Hepatocyte (in vitro differentiated cells): ENCODE results near the gene LHX3. TPM values are rescaled to one million over a fixed set of nuclear protein-coding genes. Genes with fewer than 3 reads are reported as not detected.
"Not testable (repeated sequence)": the region's sequence is repeated elsewhere in the genome, so short reads cannot be mapped to it uniquely, and the experiment has no call there.

Source experiments
- DNase-seq: peaks from one replicate; pipeline ENCODE4 v3.0.0-alpha.2; 2016; ENCODE audit warnings: low spot score
- H2AFZ ChIP-seq: fragments of 200-600 bp; sonication (generic); 2 replicates; pipeline ENCODE4 v1.6.0; 2016; ENCODE audit warnings: antibody characterized with exemption, mild to moderate bottlenecking
- H3K27ac ChIP-seq: fragments of 200-600 bp; sonication (generic); 2 replicates; pipeline ENCODE4 v1.5.1; 2016; ENCODE audit warnings: mild to moderate bottlenecking
- H3K27me3 ChIP-seq: fragments of 200-600 bp; sonication (generic); 2 replicates; pipeline ENCODE4 v1.6.1; 2016
- H3K36me3 ChIP-seq: fragments of 200-600 bp; sonication (generic); replicated peaks from 2 replicates; pipeline ENCODE4 v1.5.1; 2016; ENCODE audit warnings: low read depth; ENCODE audit not compliant: insufficient read depth
- H3K4me1 ChIP-seq: fragments of 200-600 bp; sonication (generic); 2 replicates; pipeline ENCODE4 v1.5.1; 2016; ENCODE audit warnings: mild to moderate bottlenecking, moderate library complexity; ENCODE audit not compliant: insufficient read depth
- H3K4me2 ChIP-seq: fragments of 200-600 bp; sonication (generic); 2 replicates; pipeline ENCODE4 v1.6.0; 2016
- H3K4me3 ChIP-seq: fragments of 200-600 bp; sonication (generic); 2 replicates; pipeline ENCODE4 v1.5.1; 2016; ENCODE audit warnings: mild to moderate bottlenecking
- H3K79me2 ChIP-seq: fragments of 200-600 bp; sonication (generic); 2 replicates; pipeline ENCODE4 v1.6.0; 2017; ENCODE audit warnings: mild to moderate bottlenecking
- H3K9me2 ChIP-seq: fragments of 200-600 bp; sonication (generic); replicated peaks from 2 replicates; pipeline ENCODE4 v1.6.0; 2017; ENCODE audit warnings: mild to moderate bottlenecking; ENCODE audit not compliant: insufficient read depth
- H3K9me3 ChIP-seq: fragments of 200-600 bp; sonication (generic); 2 replicates; pipeline ENCODE4 v1.5.1; 2016; ENCODE audit warnings: low read depth, mild to moderate bottlenecking
- H4K20me1 ChIP-seq: fragments of 200-600 bp; sonication (generic); 2 replicates; pipeline ENCODE4 v1.6.0; 2016; ENCODE audit warnings: mild to moderate bottlenecking; ENCODE audit not compliant: insufficient read depth, poor library complexity, severe bottlenecking
- CTCF ChIP-seq: fragments of 200-600 bp; sonication (generic); IDR thresholded peaks from 2 replicates; pipeline ENCODE4 v1.5.1; 2016; ENCODE audit warnings: antibody characterized with exemption, mild to moderate bottlenecking; ENCODE audit not compliant: poor library complexity
- EZH2 ChIP-seq: fragments of 200-600 bp; sonication (generic); IDR thresholded peaks from 2 replicates; pipeline ENCODE4 v1.6.1; 2016; ENCODE audit warnings: antibody characterized with exemption, mild to moderate bottlenecking, borderline replicate concordance
- EZH2phosphoT487 ChIP-seq: fragments of 200-600 bp; sonication (generic); IDR thresholded peaks from one replicate; pipeline ENCODE4 v1.6.1; 2018; ENCODE audit warnings: antibody characterized with exemption, mild to moderate bottlenecking, low read depth, moderate library complexity; ENCODE audit not compliant: unreplicated experiment, severe bottlenecking
- WGBS: methylation state at CpG from one replicate; pipeline ENCODE4 v1.1.6; 2016; ENCODE audit warnings: low lambda C conversion rate; ENCODE audit errors: missing lambda C conversion rate; 5-methylcytosine and 5-hydroxymethylcytosine counted together
- polyA plus RNA-seq: library from polyadenylated mRNA; unstranded; fragments of >200 nt; fragmentation: Nextera tagmentation; extraction: Ambion mirVana; gene quantifications from 2 replicates; pipeline ENCODE4 v1.2.1, GENCODE V29; 2016
- total RNA-seq: library from RNA; depleted of rRNA; stranded (reverse); fragments of >200 nt; gene quantifications from 2 replicates; pipeline ENCODE4 v1.2.3, GENCODE V29; 2014

Gene LHX3
- total and polyA plus RNA-seq, 2 experiments from 2014 or later = not detected

GRCh38 chr9:136151848-136152542 is 52.9 kb downstream of the LHX3 start:
- Histone ChIP-seq H3K9me2 (no peaks in the 10 kb centered on the region), H4K20me1 (no peaks in the 10 kb centered on the region), H3K9me3 (no peaks in the 10 kb centered on the region), H3K36me3 (no peaks in the 10 kb centered on the region), H3K4me3 (no peak overlapping the region), H3K27ac (no peak overlapping the region), H3K4me2 (no peak overlapping the region), H3K79me2 (no peaks in the 10 kb centered on the region), H2AFZ (no peak overlapping the region), H3K4me1 (no peaks in the 10 kb centered on the region), H3K27me3 (no peaks in the 10 kb centered on the region)
- 80% methylated on average over 22 of the region's 27 CpGs for WGBS
- TF ChIP-seq EZH2 = no peak
- TF ChIP-seq EZH2phosphoT487 = no peak
- no peak for DNase-seq

GRCh38 chr9:136151214-136151804 is 53.6 kb downstream of the LHX3 start:
- no peaks in the 10 kb centered on the region for H3K27me3 ChIP-seq
- H3K9me3 ChIP-seq = no peaks in the 10 kb centered on the region
- DNase-seq = no peak
- TF ChIP-seq CTCF (no peak), EZH2phosphoT487 (no peak), EZH2 (no peak)
- no peaks in the 10 kb centered on the region for H3K9me2 ChIP-seq
- no peaks in the 10 kb centered on the region for H3K4me1 ChIP-seq
- no peak overlapping the region for H3K4me2 ChIP-seq
- no peaks in the 10 kb centered on the region for H4K20me1 ChIP-seq
- H3K27ac ChIP-seq = no peak overlapping the region
- H3K36me3 ChIP-seq = no peaks in the 10 kb centered on the region
- no peak overlapping the region for H2AFZ ChIP-seq
- no peaks in the 10 kb centered on the region for H3K79me2 ChIP-seq
- WGBS = 52% methylated on average over 25 of the region's 25 CpGs
- H3K4me3 ChIP-seq = no peak overlapping the region

GRCh38 chr9:136150664-136151213 is 54.2 kb downstream of the LHX3 start:
- not testable (repeated sequence) for H3K9me3 ChIP-seq, H3K4me1 ChIP-seq, H3K27me3 ChIP-seq, H3K4me3 ChIP-seq, H2AFZ ChIP-seq, H3K27ac ChIP-seq, H3K9me2 ChIP-seq, H3K36me3 ChIP-seq, H4K20me1 ChIP-seq, H3K4me2 ChIP-seq, H3K79me2 ChIP-seq, DNase-seq
- WGBS = 75% methylated on average over 4 of the region's 7 CpGs

GRCh38 chr9:136149853-136150252 is 55.1 kb downstream of the LHX3 start:
- TF ChIP-seq EZH2 (no peak), EZH2phosphoT487 (no peak), CTCF (no peak)

More at GRCh38 chr9:136149853-136150252, 55.1 kb downstream of the LHX3 start:
- Histone ChIP-seq H3K27ac (no peak overlapping the region), H3K4me3 (no peak overlapping the region), H4K20me1 (no peaks in the 10 kb centered on the region), H3K4me1 (no peaks in the 10 kb centered on the region), H3K27me3 (no peaks in the 10 kb centered on the region), H3K4me2 (no peak overlapping the region), H3K36me3 (no peaks in the 10 kb centered on the region), H3K9me3 (no peaks in the 10 kb centered on the region), H3K9me2 (no peaks in the 10 kb centered on the region), H2AFZ (no peak overlapping the region), H3K79me2 (no peaks in the 10 kb centered on the region)
- 93% methylated on average over 9 of the region's 9 CpGs for WGBS
- no peak for DNase-seq
